Sigmoid colon (tissue), 7 donors: ENCODE data around the gene ADGRF3. TPM values are rescaled to one million over a fixed set of nuclear protein-coding genes. Genes with fewer than 3 reads are reported as not detected.

Experiments used
- DNase-seq: peaks from one replicate; pipeline ENCODE4 v3.0.0-alpha.2; 2019
- H3K27ac ChIP-seq, 4 donors: fragments of 200-600 bp; sonication (generic); one replicate each; pipeline ENCODE4 v1.5.1; 2016 to 2019; ENCODE audit warnings: mild to moderate bottlenecking in 1 of 4
- H3K27me3 ChIP-seq, 3 donors: fragments of 200-600 bp; sonication (generic); one replicate each; pipeline ENCODE4 v1.5.1; 2019; ENCODE audit warnings: mild to moderate bottlenecking in 1 of 3
- H3K36me3 ChIP-seq, 4 donors: fragments of 200-600 bp; sonication (generic); one replicate each; pipeline ENCODE4 v1.5.1; 2016 to 2019
- H3K4me1 ChIP-seq, 4 donors: fragments of 200-600 bp; sonication (generic); one replicate each; pipeline ENCODE4 v1.5.1; 2017 to 2019
- H3K4me3 ChIP-seq, 4 donors: fragments of 200-600 bp; sonication (generic); one replicate each; pipeline ENCODE4 v1.5.1; 2017 to 2019; ENCODE audit warnings: mild to moderate bottlenecking in 2 of 4, moderate library complexity in 1 of 4
- H3K9me3 ChIP-seq, 4 donors: fragments of 200-600 bp in 3 of 4; sonication (generic) in 3 of 4; one replicate each; pipeline versions ENCODE4 v1.5.1 to v1.6.1; 2013 to 2019
- CTCF ChIP-seq, 4 experiments: fragments of 450-650 bp in 3 of 4; fragments of 200-600 bp in 1 of 4; IDR thresholded peaks; one replicate each; pipeline ENCODE4 v1.5.1; 2016 to 2019; ENCODE audit warnings: antibody characterized with exemption in 4 of 4, mild to moderate bottlenecking in 3 of 4, moderate library complexity in 2 of 4
- EP300 ChIP-seq, 4 donors: sonication (generic); formaldehyde crosslinking; IDR thresholded peaks; one replicate each; pipeline ENCODE4 v1.6.1; 2017; ENCODE audit warnings: antibody characterized with exemption in 4 of 4
- POLR2A ChIP-seq, 2 donors: fragments of 450-650 bp; IDR thresholded peaks; one replicate each; pipeline ENCODE4 v1.6.1; 2016; ENCODE audit warnings: antibody characterized with exemption in 2 of 2, mild to moderate bottlenecking in 2 of 2, moderate library complexity in 2 of 2
- POLR2AphosphoS5 ChIP-seq, 4 donors: sonication (generic); formaldehyde crosslinking; IDR thresholded peaks; one replicate each; pipeline ENCODE4 v1.6.1; 2017; ENCODE audit warnings: antibody characterized with exemption in 4 of 4
- WGBS, 2 donors: extraction: QIAGEN DNeasy Blood & Tissue Kit; methylation state at CpG; one replicate each; pipeline ENCODE4 v1.1.7; 2013; 5-methylcytosine and 5-hydroxymethylcytosine counted together
- intact Hi-C: fragments of 100-400 bp; cut with DNase I; formaldehyde crosslinking; loops from one replicate; pipeline ENCODE4 v1.15.1; 2023
- polyA plus RNA-seq, 3 donors: library from polyadenylated mRNA; stranded (reverse); fragments of 200-250 nt; gene quantifications; one replicate each; pipeline ENCODE4 v1.2.3, GENCODE V29; 2013
- total RNA-seq, 4 donors: library from RNA; depleted of rRNA; stranded (reverse); fragments of >200 nt; gene quantifications; one replicate each; pipeline ENCODE4 v1.1.0, GENCODE V29; 2016
- donor health status: healthy with polysubstance abuse.
- donor health status: Bipolar disorder and iron deficiency.
- donor health status: healthy.

The ADGRF3 gene
- total and polyA plus RNA-seq, 7 donors = 0.26 to 0.60 (median 0.28) TPM; not detected in 4

DNA sequence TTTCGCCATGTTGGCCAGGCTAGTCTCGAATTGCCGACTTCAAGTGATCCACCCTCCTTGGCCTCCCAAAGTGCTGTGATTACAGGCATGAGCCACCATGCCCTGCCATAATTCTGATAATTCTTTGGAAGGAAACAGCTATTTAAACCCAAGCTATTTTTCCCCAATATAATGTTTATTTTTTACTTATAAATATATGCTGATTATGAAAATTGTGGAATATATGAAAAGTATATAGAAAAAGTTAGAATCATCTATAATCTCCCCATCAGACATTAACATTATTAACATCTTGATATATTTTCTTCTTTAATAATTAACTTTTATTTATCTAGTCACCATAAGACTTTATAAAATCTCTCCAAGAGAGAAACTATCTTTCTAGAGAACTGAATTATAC, 60.7 kb downstream of the ADGRF3 start:
- WGBS, 2 donors = 95 to 98% methylated on average over 3 of the region's 3 CpGs
- H3K36me3 ChIP-seq = peaks cover 12 to 95% (median 34%) of the 10 kb centered on the region in 4 donors

DNA sequence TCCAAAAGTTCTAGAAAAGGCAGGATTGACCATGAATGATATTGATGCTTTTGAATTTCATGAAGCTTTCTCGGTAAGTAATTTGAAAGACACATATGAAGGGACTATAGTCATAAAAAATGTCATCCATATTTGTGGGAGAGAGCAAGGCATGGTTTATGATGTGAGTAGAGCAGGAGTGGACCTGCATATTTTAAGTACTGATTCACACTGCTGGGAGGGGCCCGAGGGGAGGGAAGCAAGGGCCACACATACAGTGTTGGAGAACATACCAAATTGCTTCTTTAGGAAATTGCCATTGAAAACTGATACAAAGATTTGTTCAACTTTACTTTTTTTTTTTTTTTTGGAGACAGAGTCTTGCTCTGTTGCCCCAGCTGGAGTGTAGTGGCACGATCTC, 62.5 kb downstream of the ADGRF3 start:
- intact Hi-C loops = no loop called here
- H3K4me3 ChIP-seq = no peak overlapping the region
- DNase-seq = no peak
- 96 to 98% methylated on average over 3 of the region's 3 CpGs for WGBS, 2 donors
- no peak for TF ChIP-seq EP300 (IDR thresholded peaks at IDR 0.05)
- no peak for TF ChIP-seq POLR2A (IDR thresholded peaks at IDR 0.05)
- TF ChIP-seq POLR2AphosphoS5 (IDR thresholded peaks at IDR 0.05) = no peak
- no peak for TF ChIP-seq CTCF (IDR thresholded peaks at IDR 0.05)
- no peak overlapping the region for H3K27ac ChIP-seq
- no peaks in the 10 kb centered on the region for H3K4me1 ChIP-seq
- no peaks in the 10 kb centered on the region for H3K27me3 ChIP-seq
- H3K9me3 ChIP-seq = no peaks in the 10 kb centered on the region
- peaks cover 12 to 95% (median 39%) of the 10 kb centered on the region in 4 donors for H3K36me3 ChIP-seq

More for the DNA sequence above, 60.7 kb downstream of the ADGRF3 start:
- intact Hi-C loops = no loop called here
- Histone ChIP-seq H3K4me3 (no peak overlapping the region), H3K9me3 (no peaks in the 10 kb centered on the region), H3K27me3 (no peaks in the 10 kb centered on the region), H3K4me1 (no peaks in the 10 kb centered on the region), H3K27ac (no peak overlapping the region)
- no peak for TF ChIP-seq CTCF (IDR thresholded peaks at IDR 0.05)
- no peak for TF ChIP-seq POLR2A (IDR thresholded peaks at IDR 0.05)
- no peak for TF ChIP-seq EP300 (IDR thresholded peaks at IDR 0.05)
- TF ChIP-seq POLR2AphosphoS5 (IDR thresholded peaks at IDR 0.05) = no peak
- no peak for DNase-seq

DNA sequence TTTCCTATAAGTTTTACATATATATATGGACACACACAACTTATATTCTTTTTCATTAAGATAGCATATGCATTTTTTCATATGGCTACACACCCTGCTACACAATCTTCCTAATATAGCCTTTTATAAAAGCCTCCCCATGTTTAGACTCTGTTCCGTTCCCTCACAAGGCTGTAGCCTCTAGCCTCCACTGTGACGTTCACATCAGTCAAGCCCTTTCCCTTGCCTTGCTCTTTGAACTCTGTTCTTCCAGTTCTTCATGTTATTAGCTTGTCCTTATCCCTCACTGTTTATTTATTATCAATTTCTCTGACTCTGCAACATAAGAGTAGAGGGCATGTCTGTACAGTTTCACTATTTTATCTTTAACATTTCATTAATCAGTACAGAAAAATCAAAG, 63.0 kb downstream of the ADGRF3 start:
- Histone ChIP-seq H3K27me3 (no peaks in the 10 kb centered on the region), H3K27ac (no peak overlapping the region), H3K4me3 (no peak overlapping the region), H3K36me3 (peaks cover 12 to 99% (median 44%) of the 10 kb centered on the region in 4 donors), H3K4me1 (no peaks in the 10 kb centered on the region), H3K9me3 (no peaks in the 10 kb centered on the region)
- WGBS, 2 donors = 87 to 94% methylated on average over 2 of the region's 2 CpGs
- TF ChIP-seq POLR2AphosphoS5 (IDR thresholded peaks at IDR 0.05) (no peak), EP300 (IDR thresholded peaks at IDR 0.05) (no peak), POLR2A (IDR thresholded peaks at IDR 0.05) (no peak), CTCF (IDR thresholded peaks at IDR 0.05) (no peak)
- DNase-seq = no peak
- intact Hi-C loops = no loop called here

GRCh38 chr2:26281226-26281625, 65.4 kb downstream of the ADGRF3 start:
- H3K36me3 ChIP-seq = peaks cover 12 to 100% (median 44%) of the 10 kb centered on the region in 4 donors
- H3K4me3 ChIP-seq = no peak overlapping the region
- H3K27ac ChIP-seq = no peak overlapping the region
- TF ChIP-seq CTCF (IDR thresholded peaks at IDR 0.05) = no peak
- no peak for TF ChIP-seq POLR2A (IDR thresholded peaks at IDR 0.05)
- no peak for TF ChIP-seq POLR2AphosphoS5 (IDR thresholded peaks at IDR 0.05)
- TF ChIP-seq EP300 (IDR thresholded peaks at IDR 0.05) = no peak
- no peaks in the 10 kb centered on the region for H3K27me3 ChIP-seq
- no peaks in the 10 kb centered on the region for H3K9me3 ChIP-seq
- 30 to 75% methylated on average over 2 of the region's 2 CpGs for WGBS, 2 donors
- no peaks in the 10 kb centered on the region for H3K4me1 ChIP-seq
- intact Hi-C loops = no loop called here
- no peak for DNase-seq

DNA sequence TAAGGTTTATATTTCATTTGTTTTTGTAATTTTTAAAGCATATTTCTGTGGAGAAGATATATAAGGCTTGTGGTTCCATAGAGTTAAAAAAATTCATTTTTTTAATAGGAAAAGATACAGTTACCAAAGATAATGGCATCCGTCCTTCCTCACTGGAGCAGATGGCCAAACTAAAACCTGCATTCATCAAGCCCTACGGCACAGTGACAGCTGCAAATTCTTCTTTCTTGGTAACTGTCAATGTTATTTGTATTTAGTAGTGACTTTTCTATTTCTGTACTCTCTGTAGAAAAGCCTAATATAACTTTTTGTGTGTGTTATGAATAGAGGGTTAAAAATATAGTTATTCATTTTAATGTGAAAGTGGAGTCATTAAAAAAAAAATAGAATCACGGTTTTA, 66.7 kb downstream of the ADGRF3 start:
- Histone ChIP-seq H3K36me3 (peaks cover 12 to 96% (median 38%) of the 10 kb centered on the region in 4 donors), H3K27ac (no peak overlapping the region), H3K4me3 (no peak overlapping the region), H3K27me3 (no peaks in the 10 kb centered on the region), H3K4me1 (peaks cover 0 to 1% (median 0%) of the 10 kb centered on the region in 4 donors), H3K9me3 (no peaks in the 10 kb centered on the region)
- no peak for DNase-seq
- TF ChIP-seq CTCF (IDR thresholded peaks at IDR 0.05) = no peak
- no peak for TF ChIP-seq POLR2A (IDR thresholded peaks at IDR 0.05)
- TF ChIP-seq POLR2AphosphoS5 (IDR thresholded peaks at IDR 0.05) = no peak
- TF ChIP-seq EP300 (IDR thresholded peaks at IDR 0.05) = no peak
- intact Hi-C loops = no loop called here
- 94 to 95% methylated on average over 3 of the region's 3 CpGs for WGBS, 2 donors
